ENCODE results near the gene SEMA3D. TPM values are rescaled to one million over a fixed set of nuclear protein-coding genes. Genes with fewer than 3 reads are reported as not detected.

The SEMA3D gene
- total and polyA plus RNA-seq, 9 of the 15 experiments (the other 6 are each of a cell fraction or from before 2014, with no cell fraction given), result 0.01 to 0.10 (median 0.04) TPM; not detected in 1

DNA sequence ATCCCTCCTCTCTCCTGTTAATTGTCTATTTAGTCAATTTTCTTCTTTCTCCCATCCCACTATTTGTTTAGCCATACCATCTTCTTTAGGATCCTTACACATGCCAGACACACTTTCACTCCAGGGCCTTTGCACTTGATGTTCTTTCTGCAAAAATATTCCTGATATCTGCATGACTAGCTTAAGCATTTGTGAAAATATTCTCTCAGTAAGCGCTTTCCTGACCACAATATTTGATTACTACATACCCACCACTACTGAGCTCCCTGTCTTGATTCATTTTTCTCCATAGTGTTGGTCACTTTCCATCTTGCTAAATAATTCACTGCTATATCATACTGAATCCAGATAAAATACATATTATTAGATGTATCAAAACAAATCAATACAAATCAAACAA lies 75.1 kb downstream of the SEMA3D start:
- no peaks in the 10 kb centered on the region for H3K9me1 ChIP-seq (ENCODE audit: control insufficient read depth, insufficient read depth, low read length)
- ATAC-seq (no peak), DNase-seq (ENCODE audit: extremely low read depth in 1 of 4, low spot score in 3 of 4) (no peak), FAIRE-seq (no peak)
- intact Hi-C loops (cut with micrococcal nuclease), result no loop called here
- no TSS peak for BruUV-seq (replicated peaks)
- no peak overlapping the region for H3K4me2 ChIP-seq (ENCODE audit: insufficient read depth, low read length)
- H4K20me1 ChIP-seq (replicated peaks; ENCODE audit: control insufficient read depth, insufficient read depth, low read length), result no peaks in the 10 kb centered on the region
- H3K4me1 ChIP-seq (replicated peaks in 1 of 2; ENCODE audit: control insufficient read depth in 2 of 2, insufficient read depth in 2 of 2, low read length in 2 of 2), result no peaks in the 10 kb centered on the region
- H3K36me3 ChIP-seq (ENCODE audit: control insufficient read depth, insufficient read depth, low read length), result no peaks in the 10 kb centered on the region
- H3K27ac ChIP-seq (ENCODE audit: extremely low read depth, low read depth, low read length), result no peak overlapping the region
- ChIA-PET POLR2A (no interaction called here), CTCF (ENCODE audit: low intra/inter-chr PET ratio) (no interaction called here)
- no peak overlapping the region for H2AFZ ChIP-seq (ENCODE audit: low read depth, low read length)
- 4% methylated on average over 1 of the region's 1 CpG for WGBS (ENCODE audit: insufficient coverage, low coverage, missing lambda C conversion rate)
- no peaks in the 10 kb centered on the region for H3K27me3 ChIP-seq (ENCODE audit: control insufficient read depth in 2 of 2, insufficient read depth in 2 of 2, low read length in 2 of 2)
- no peak overlapping the region for H3K4me3 ChIP-seq
- no peaks in the 10 kb centered on the region for H3K9me3 ChIP-seq (replicated peaks; ENCODE audit: control insufficient read depth, insufficient read depth, low read depth, low read length)
- in situ Hi-C loops (cut with MboI), result no loop called here
- no peaks in the 10 kb centered on the region for H3K79me2 ChIP-seq (ENCODE audit: control insufficient read depth, insufficient read depth, low read length)
- H3K9ac ChIP-seq (ENCODE audit: insufficient read depth in 1 of 2, low read depth in 2 of 2, low read length in 2 of 2), result no peak overlapping the region
- TF ChIP-seq, protein P1, sequence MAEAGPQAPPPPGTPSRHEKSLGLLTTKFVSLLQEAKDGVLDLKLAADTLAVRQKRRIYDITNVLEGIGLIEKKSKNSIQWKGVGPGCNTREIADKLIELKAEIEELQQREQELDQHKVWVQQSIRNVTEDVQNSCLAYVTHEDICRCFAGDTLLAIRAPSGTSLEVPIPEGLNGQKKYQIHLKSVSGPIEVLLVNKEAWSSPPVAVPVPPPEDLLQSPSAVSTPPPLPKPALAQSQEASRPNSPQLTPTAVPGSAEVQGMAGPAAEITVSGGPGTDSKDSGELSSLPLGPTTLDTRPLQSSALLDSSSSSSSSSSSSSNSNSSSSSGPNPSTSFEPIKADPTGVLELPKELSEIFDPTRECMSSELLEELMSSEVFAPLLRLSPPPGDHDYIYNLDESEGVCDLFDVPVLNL (CRISPR knock-in tag; IDR thresholded peaks at IDR 0.05; ENCODE audit: low read depth), result no peak
- no peak for TF ChIP-seq STAT5B (CRISPR knock-in tag; IDR thresholded peaks at IDR 0.05)
- TF ChIP-seq, protein P2, sequence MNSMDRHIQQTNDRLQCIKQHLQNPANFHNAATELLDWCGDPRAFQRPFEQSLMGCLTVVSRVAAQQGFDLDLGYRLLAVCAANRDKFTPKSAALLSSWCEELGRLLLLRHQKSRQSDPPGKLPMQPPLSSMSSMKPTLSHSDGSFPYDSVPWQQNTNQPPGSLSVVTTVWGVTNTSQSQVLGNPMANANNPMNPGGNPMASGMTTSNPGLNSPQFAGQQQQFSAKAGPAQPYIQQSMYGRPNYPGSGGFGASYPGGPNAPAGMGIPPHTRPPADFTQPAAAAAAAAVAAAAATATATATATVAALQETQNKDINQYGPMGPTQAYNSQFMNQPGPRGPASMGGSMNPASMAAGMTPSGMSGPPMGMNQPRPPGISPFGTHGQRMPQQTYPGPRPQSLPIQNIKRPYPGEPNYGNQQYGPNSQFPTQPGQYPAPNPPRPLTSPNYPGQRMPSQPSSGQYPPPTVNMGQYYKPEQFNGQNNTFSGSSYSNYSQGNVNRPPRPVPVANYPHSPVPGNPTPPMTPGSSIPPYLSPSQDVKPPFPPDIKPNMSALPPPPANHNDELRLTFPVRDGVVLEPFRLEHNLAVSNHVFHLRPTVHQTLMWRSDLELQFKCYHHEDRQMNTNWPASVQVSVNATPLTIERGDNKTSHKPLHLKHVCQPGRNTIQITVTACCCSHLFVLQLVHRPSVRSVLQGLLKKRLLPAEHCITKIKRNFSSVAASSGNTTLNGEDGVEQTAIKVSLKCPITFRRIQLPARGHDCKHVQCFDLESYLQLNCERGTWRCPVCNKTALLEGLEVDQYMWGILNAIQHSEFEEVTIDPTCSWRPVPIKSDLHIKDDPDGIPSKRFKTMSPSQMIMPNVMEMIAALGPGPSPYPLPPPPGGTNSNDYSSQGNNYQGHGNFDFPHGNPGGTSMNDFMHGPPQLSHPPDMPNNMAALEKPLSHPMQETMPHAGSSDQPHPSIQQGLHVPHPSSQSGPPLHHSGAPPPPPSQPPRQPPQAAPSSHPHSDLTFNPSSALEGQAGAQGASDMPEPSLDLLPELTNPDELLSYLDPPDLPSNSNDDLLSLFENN (IDR thresholded peaks at IDR 0.05; ENCODE audit: low read depth in 2 of 2, low read length in 2 of 2), result no peak
- no peak for TF ChIP-seq CC2D1A (IDR thresholded peaks at IDR 0.05)
- TF ChIP-seq ZNF133 (CRISPR knock-in tag; IDR thresholded peaks at IDR 0.05), result no peak
- TF ChIP-seq ZKSCAN3 (CRISPR knock-in tag; IDR thresholded peaks at IDR 0.05), result no peak
- TF ChIP-seq, protein P3, sequence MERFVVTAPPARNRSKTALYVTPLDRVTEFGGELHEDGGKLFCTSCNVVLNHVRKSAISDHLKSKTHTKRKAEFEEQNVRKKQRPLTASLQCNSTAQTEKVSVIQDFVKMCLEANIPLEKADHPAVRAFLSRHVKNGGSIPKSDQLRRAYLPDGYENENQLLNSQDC (CRISPR knock-in tag; IDR thresholded peaks at IDR 0.05), result no peak
- TF ChIP-seq MCM5 (IDR thresholded peaks at IDR 0.05; ENCODE audit: low read depth), result no peak
- TF ChIP-seq, protein P4, sequence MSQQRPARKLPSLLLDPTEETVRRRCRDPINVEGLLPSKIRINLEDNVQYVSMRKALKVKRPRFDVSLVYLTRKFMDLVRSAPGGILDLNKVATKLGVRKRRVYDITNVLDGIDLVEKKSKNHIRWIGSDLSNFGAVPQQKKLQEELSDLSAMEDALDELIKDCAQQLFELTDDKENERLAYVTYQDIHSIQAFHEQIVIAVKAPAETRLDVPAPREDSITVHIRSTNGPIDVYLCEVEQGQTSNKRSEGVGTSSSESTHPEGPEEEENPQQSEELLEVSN (IDR thresholded peaks at IDR 0.05; ENCODE audit: borderline replicate concordance in 1 of 2, extremely low read depth in 1 of 2, insufficient read depth in 1 of 2, insufficient read length in 1 of 2, low read depth in 1 of 2, low read length in 1 of 2, poor library complexity in 1 of 2, severe bottlenecking in 1 of 2), result no peak
- TF ChIP-seq, protein P5, sequence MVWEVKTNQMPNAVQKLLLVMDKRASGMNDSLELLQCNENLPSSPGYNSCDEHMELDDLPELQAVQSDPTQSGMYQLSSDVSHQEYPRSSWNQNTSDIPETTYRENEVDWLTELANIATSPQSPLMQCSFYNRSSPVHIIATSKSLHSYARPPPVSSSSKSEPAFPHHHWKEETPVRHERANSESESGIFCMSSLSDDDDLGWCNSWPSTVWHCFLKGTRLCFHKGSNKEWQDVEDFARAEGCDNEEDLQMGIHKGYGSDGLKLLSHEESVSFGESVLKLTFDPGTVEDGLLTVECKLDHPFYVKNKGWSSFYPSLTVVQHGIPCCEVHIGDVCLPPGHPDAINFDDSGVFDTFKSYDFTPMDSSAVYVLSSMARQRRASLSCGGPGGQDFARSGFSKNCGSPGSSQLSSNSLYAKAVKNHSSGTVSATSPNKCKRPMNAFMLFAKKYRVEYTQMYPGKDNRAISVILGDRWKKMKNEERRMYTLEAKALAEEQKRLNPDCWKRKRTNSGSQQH (CRISPR knock-in tag; IDR thresholded peaks at IDR 0.05), result no peak
- TF ChIP-seq, protein P6, sequence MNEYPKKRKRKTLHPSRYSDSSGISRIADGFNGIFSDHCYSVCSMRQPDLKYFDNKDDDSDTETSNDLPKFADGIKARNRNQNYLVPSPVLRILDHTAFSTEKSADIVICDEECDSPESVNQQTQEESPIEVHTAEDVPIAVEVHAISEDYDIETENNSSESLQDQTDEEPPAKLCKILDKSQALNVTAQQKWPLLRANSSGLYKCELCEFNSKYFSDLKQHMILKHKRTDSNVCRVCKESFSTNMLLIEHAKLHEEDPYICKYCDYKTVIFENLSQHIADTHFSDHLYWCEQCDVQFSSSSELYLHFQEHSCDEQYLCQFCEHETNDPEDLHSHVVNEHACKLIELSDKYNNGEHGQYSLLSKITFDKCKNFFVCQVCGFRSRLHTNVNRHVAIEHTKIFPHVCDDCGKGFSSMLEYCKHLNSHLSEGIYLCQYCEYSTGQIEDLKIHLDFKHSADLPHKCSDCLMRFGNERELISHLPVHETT (CRISPR knock-in tag; conservative IDR thresholded peaks at IDR 0.05 in 1 of 2, IDR thresholded peaks at IDR 0.05 in 1 of 2), result no peak
- TF ChIP-seq STAG1 (CRISPR knock-in tag; IDR thresholded peaks at IDR 0.05; ENCODE audit: borderline replicate concordance), result no peak

Measured in K562 (cell line).